ENCODE measurements around the gene KIF12.
A peak's percentile ranks its signal among the peaks of the same experiment; 100 is the strongest.

Gene KIF12

GRCh38 chr9:114107286-114108001 is 8.4 kb upstream of the KIF12 start:
- DNase-seq (ENCODE audit: low read depth in 3 of 3, low spot score in 1 of 3): no peak

GRCh38 chr9:114105236-114105635 is 6.1 kb upstream of the KIF12 start:
- no peak for DNase-seq (ENCODE audit: low read depth in 3 of 3, low spot score in 1 of 3)

GRCh38 chr9:114102484-114102883 is 3.4 kb upstream of the KIF12 start:
- DNase-seq (ENCODE audit: low read depth in 3 of 3, low spot score in 1 of 3): no peak

GRCh38 chr9:114100536-114100935 is 1.4 kb upstream of the KIF12 start:
- no peak for DNase-seq (ENCODE audit: low read depth in 3 of 3, low spot score in 1 of 3)

- no peak for DNase-seq (ENCODE audit: low read depth in 3 of 3, low spot score in 1 of 3)
Observed at GRCh38 chr9:114099669-114100270, 678 bp upstream of the KIF12 start.

GRCh38 chr9:114098021-114098935 is 814 bp downstream of the KIF12 start:
- DNase-seq (ENCODE audit: low read depth in 3 of 3, low spot score in 1 of 3): peak in 1 of 3 donors; percentile 7

- no peak for DNase-seq (ENCODE audit: low read depth in 3 of 3, low spot score in 1 of 3)
Observed at GRCh38 chr9:114097613-114098020, 1.5 kb downstream of the KIF12 start.

GRCh38 chr9:114096866-114097612 is 2.1 kb downstream of the KIF12 start:
- no peak for DNase-seq (ENCODE audit: low read depth in 3 of 3, low spot score in 1 of 3)

- no peak for DNase-seq (ENCODE audit: low read depth in 3 of 3, low spot score in 1 of 3)
Observed at GRCh38 chr9:114096041-114096511, 3.0 kb downstream of the KIF12 start.

GRCh38 chr9:114094971-114095370 is 4.1 kb downstream of the KIF12 start:
- no peak for DNase-seq (ENCODE audit: low read depth in 3 of 3, low spot score in 1 of 3)

GRCh38 chr9:114093761-114094505 is 5.2 kb downstream of the KIF12 start:
- DNase-seq (ENCODE audit: low read depth in 3 of 3, low spot score in 1 of 3): no peak

GRCh38 chr9:114093031-114093471 is 6.0 kb downstream of the KIF12 start:
- no peak for DNase-seq (ENCODE audit: low read depth in 3 of 3, low spot score in 1 of 3)

- no peak for DNase-seq (ENCODE audit: low read depth in 3 of 3, low spot score in 1 of 3)
Observed at GRCh38 chr9:114092336-114092735, 6.8 kb downstream of the KIF12 start.

GRCh38 chr9:114091711-114092110 is 7.4 kb downstream of the KIF12 start:
- no peak for DNase-seq (ENCODE audit: low read depth in 3 of 3, low spot score in 1 of 3)

GRCh38 chr9:114090798-114091197 is 8.3 kb downstream of the KIF12 start:
- no peak for DNase-seq (ENCODE audit: low read depth in 3 of 3, low spot score in 1 of 3)

- DNase-seq (ENCODE audit: low read depth in 3 of 3, low spot score in 1 of 3): no peak
Observed at GRCh38 chr9:114089206-114089840, 9.8 kb downstream of the KIF12 start.

- DNase-seq (ENCODE audit: low read depth in 3 of 3, low spot score in 1 of 3): no peak
Observed at GRCh38 chr9:114088571-114089170, 10.4 kb downstream of the KIF12 start.

GRCh38 chr9:114087721-114088120 is 11.4 kb downstream of the KIF12 start:
- no peak for DNase-seq (ENCODE audit: low read depth in 3 of 3, low spot score in 1 of 3)

GRCh38 chr9:114086607-114087006 is 12.5 kb downstream of the KIF12 start:
- DNase-seq (ENCODE audit: low read depth in 3 of 3, low spot score in 1 of 3): no peak
